ENCODE results near the gene FAM222A.

The FAM222A gene

GRCh38 chr12:109724321-109724892, 10.8 kb downstream of the FAM222A start:
- DNase-seq (ENCODE audit: low read depth in 2 of 2, low spot score in 1 of 2): no peak

- DNase-seq (ENCODE audit: low read depth in 2 of 2, low spot score in 1 of 2): no peak
Measured at GRCh38 chr12:109725321-109726105, 11.9 kb downstream of the FAM222A start.

- DNase-seq (ENCODE audit: low read depth in 2 of 2, low spot score in 1 of 2): no peak
Measured at GRCh38 chr12:109726106-109726497, 12.5 kb downstream of the FAM222A start.

- no peak for DNase-seq (ENCODE audit: low read depth in 2 of 2, low spot score in 1 of 2)
Measured at GRCh38 chr12:109726511-109727038, 12.9 kb downstream of the FAM222A start.

GRCh38 chr12:109727039-109727723, 13.6 kb downstream of the FAM222A start:
- DNase-seq (ENCODE audit: low read depth in 2 of 2, low spot score in 1 of 2): no peak

- DNase-seq (ENCODE audit: low read depth in 2 of 2, low spot score in 1 of 2): no peak
Measured at GRCh38 chr12:109727746-109728726, 14.4 kb downstream of the FAM222A start.

- DNase-seq (ENCODE audit: low read depth in 2 of 2, low spot score in 1 of 2): no peak
Measured at GRCh38 chr12:109728921-109729320, 15.3 kb downstream of the FAM222A start.

- no peak for DNase-seq (ENCODE audit: low read depth in 2 of 2, low spot score in 1 of 2)
Measured at GRCh38 chr12:109729371-109729781, 15.8 kb downstream of the FAM222A start.

- no peak for DNase-seq (ENCODE audit: low read depth in 2 of 2, low spot score in 1 of 2)
Measured at GRCh38 chr12:109729801-109730200, 16.2 kb downstream of the FAM222A start.

- no peak for DNase-seq (ENCODE audit: low read depth in 2 of 2, low spot score in 1 of 2)
Measured at GRCh38 chr12:109730306-109731145, 16.9 kb downstream of the FAM222A start.

- no peak for DNase-seq (ENCODE audit: low read depth in 2 of 2, low spot score in 1 of 2)
Measured at GRCh38 chr12:109731231-109731731, 17.7 kb downstream of the FAM222A start.

- no peak for DNase-seq (ENCODE audit: low read depth in 2 of 2, low spot score in 1 of 2)
Measured at GRCh38 chr12:109731806-109732205, 18.2 kb downstream of the FAM222A start.

GRCh38 chr12:109732321-109733305, 19.0 kb downstream of the FAM222A start:
- DNase-seq (ENCODE audit: low read depth in 2 of 2, low spot score in 1 of 2): no peak

- DNase-seq (ENCODE audit: low read depth in 2 of 2, low spot score in 1 of 2): no peak
Measured at GRCh38 chr12:109734219-109735000, 20.8 kb downstream of the FAM222A start.

GRCh38 chr12:109735051-109735521, 21.5 kb downstream of the FAM222A start:
- DNase-seq (ENCODE audit: low read depth in 2 of 2, low spot score in 1 of 2): no peak

- DNase-seq (ENCODE audit: low read depth in 2 of 2, low spot score in 1 of 2): no peak
Measured at GRCh38 chr12:109735825-109736551, 22.4 kb downstream of the FAM222A start.

GRCh38 chr12:109736552-109737108, 23.0 kb downstream of the FAM222A start:
- DNase-seq (ENCODE audit: low read depth in 2 of 2, low spot score in 1 of 2): no peak

Data from stimulated activated CD8-positive, alpha-beta memory T cell treated with anti-CD3 and anti-CD28 coated beads, Interleukin-4, amount 100 ng/mL, for 1 hour (primary cell).